ENCODE measurements around the gene TBC1D3K.
"Not testable (repeated sequence)": the region's sequence is repeated elsewhere in the genome, so short reads cannot be mapped to it uniquely, and the experiment has no call there.

The TBC1D3K gene

DNA sequence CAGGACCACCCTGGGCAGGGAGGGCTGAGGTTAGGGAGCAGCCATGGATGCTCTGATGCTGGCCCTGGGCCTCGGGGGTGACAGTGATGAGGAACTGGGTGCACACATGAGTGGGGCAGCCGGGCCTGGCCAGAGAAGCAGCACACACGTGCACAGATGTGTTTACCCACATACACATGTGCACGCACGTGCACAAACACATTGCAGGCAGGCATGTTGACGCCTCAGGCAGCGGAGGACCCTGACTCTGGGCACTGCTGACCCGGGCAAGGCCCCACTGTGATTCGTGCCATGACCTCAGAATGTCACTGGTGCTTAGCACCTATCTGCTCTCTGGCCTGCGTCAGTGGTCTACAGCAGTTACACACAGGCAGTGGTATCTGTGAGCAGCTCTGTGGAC, at the start of gene TBC1D3K:
TSS of gene TBC1D3K (plus strand) at position 301 of the 400 bp plus-strand sequence. CDS start 1,585 bp downstream, outside the sequence.
- CTCF ChIA-PET; DNase-seq (ENCODE audit: low spot score); POLR2A ChIA-PET (ENCODE audit: low non-redundant PET); H3K27ac ChIP-seq: not testable (repeated sequence)

DNA sequence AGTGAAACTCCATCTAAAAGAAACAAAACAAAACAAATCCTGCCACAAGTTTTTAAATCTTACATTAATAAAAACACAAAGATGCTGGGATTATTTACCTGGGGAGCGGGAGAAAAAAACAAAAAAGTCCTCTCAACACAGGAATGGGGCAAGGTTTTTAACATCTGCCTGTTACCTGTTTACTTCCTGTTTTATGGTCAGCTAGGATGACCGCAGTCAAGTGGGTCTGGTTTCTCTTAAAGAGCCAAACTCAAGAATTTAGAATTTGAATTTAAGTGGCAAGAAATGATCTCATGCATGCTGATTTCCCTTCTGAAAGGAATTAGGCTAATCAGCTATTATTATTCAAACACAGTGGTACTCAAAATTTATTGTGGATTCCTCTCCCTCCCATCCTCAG, 39.7 kb upstream of the TBC1D3K start:
- ChIA-PET POLR2A (ENCODE audit: low non-redundant PET) (no interaction called here), CTCF (interaction anchor here (0.6 kb wide), 1 partner anchor 562 kb away, joined by 4 read pairs; no protein-coding TSS in a partner anchor)
- H3K27ac ChIP-seq = no peak overlapping the region
- TF ChIP-seq, protein P1, sequence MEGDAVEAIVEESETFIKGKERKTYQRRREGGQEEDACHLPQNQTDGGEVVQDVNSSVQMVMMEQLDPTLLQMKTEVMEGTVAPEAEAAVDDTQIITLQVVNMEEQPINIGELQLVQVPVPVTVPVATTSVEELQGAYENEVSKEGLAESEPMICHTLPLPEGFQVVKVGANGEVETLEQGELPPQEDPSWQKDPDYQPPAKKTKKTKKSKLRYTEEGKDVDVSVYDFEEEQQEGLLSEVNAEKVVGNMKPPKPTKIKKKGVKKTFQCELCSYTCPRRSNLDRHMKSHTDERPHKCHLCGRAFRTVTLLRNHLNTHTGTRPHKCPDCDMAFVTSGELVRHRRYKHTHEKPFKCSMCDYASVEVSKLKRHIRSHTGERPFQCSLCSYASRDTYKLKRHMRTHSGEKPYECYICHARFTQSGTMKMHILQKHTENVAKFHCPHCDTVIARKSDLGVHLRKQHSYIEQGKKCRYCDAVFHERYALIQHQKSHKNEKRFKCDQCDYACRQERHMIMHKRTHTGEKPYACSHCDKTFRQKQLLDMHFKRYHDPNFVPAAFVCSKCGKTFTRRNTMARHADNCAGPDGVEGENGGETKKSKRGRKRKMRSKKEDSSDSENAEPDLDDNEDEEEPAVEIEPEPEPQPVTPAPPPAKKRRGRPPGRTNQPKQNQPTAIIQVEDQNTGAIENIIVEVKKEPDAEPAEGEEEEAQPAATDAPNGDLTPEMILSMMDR (conservative IDR thresholded peaks at IDR 0.05; ENCODE audit: low read depth) = no peak
- DNase-seq (ENCODE audit: low spot score) = no peak

DNA sequence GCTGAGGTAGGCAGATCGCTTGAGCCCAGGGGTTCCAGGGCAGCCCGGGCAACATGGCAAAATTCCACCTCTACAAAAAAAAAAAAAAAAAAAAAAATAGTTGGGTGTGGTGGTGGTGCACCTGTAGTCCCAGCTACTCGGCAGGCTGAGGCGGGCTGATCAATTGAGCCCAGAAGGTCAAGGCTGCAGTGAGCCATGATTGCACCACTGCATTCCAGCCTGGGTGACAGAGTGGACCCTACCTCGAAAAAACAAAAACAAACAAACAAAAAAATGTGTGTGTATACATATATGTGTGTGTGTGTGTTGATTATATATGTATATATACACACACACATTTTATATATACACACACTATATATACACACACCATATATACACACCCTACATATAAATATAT, 39.1 kb upstream of the TBC1D3K start:
- H3K27ac ChIP-seq = no peak overlapping the region
- ChIA-PET POLR2A (ENCODE audit: low non-redundant PET) (no interaction called here), CTCF (no interaction called here)
- DNase-seq (ENCODE audit: low spot score) = no peak
- TF ChIP-seq, protein P1 (conservative IDR thresholded peaks at IDR 0.05; ENCODE audit: low read depth) = no peak

DNA sequence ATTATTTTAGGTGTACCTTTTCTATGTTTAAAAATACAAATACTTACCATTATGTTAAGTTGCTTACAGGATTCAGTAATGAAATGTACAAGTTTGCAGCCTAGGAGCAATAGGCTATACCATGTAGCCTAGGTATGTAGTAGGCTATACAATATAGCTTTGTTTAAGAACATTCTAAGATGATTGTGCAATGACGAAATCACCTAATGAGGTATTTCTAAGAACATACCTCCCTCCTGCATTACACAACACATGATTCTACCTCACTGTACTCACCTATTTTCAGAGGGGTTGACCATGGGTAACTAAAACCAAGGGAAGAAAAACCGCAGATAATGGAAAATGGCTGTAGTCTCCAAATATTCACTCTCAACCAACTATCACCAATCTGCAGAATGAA, 35.3 kb upstream of the TBC1D3K start:
- TF ChIP-seq, protein P1 (conservative IDR thresholded peaks at IDR 0.05; ENCODE audit: low read depth) = no peak
- CTCF ChIA-PET = interaction anchor here (0.7 kb wide), 1 partner anchor 909 kb away, joined by 4 read pairs; no protein-coding TSS in a partner anchor
- DNase-seq (ENCODE audit: low spot score) = peak; percentile 19
- H3K27ac ChIP-seq = no peak overlapping the region
- POLR2A ChIA-PET (ENCODE audit: low non-redundant PET) = no interaction called here

DNA sequence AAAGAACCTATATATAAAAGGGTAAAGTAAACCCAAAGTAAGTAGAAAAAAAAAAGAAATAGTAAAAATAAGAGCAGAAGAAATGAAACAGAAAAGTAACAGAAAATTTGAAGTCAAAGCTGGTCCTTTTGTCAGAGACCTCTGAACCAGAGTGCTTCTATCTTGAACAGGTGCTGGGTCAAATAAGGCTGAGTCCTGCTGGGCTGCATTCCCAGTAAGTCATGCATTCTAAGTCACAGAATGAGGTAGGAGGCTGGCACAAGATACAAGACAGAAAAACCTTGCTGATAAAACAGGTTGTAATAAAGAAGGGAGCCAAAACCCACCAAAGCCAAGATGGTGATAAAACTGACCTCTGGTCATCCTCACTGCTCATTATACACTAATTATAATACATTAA, 27.3 kb upstream of the TBC1D3K start:
- POLR2A ChIA-PET (ENCODE audit: low non-redundant PET); H3K27ac ChIP-seq; DNase-seq (ENCODE audit: low spot score); CTCF ChIA-PET: not testable (repeated sequence)

All from RWPE1 (cell line).